GM12878 (cell line): ENCODE results near the gene LYRM4.

Experiments used
- BACH1 ChIP-seq: fragments of 450-650 bp; IDR thresholded peaks from 2 replicates; pipeline ENCODE4 v1.6.1; 2017; ENCODE audit warnings: mild to moderate bottlenecking, borderline replicate concordance
- CTCF ChIP-seq, 3 experiments: IDR thresholded peaks in 2 of 3; conservative IDR thresholded peaks in 1 of 3; 2 replicates each; pipeline ENCODE4 v1.5.1; 2011; ENCODE audit warnings: low read depth in 3 of 3, low read length in 3 of 3, mild to moderate bottlenecking in 3 of 3, control low read depth in 2 of 3, moderate library complexity in 2 of 3, inconsistent platforms in 1 of 3, mixed read lengths in 1 of 3; ENCODE audit not compliant: control insufficient read depth in 2 of 3, insufficient read depth in 1 of 3; ENCODE audit errors: extremely low read depth in 1 of 3
- GABPA ChIP-seq: IDR thresholded peaks from 2 replicates; pipeline ENCODE4 v1.6.1; 2014; ENCODE audit warnings: antibody characterized with exemption, low read depth, mild to moderate bottlenecking, inconsistent platforms
- NFIC ChIP-seq: IDR thresholded peaks from 2 replicates; pipeline ENCODE4 v1.6.1; 2012; ENCODE audit warnings: low read depth, mild to moderate bottlenecking, inconsistent platforms, low read length, moderate library complexity
- POLR2A ChIP-seq: IDR thresholded peaks from 2 replicates; pipeline ENCODE4 v1.6.1; 2011; ENCODE audit warnings: low read depth, mild to moderate bottlenecking, low read length
- POLR2AphosphoS5 ChIP-seq: IDR thresholded peaks from 2 replicates; pipeline ENCODE4 v1.6.1; 2011; ENCODE audit warnings: mild to moderate bottlenecking, low read length, inconsistent platforms
- RBBP5 ChIP-seq: fragments of 200-600 bp; sonication (generic); conservative IDR thresholded peaks from 2 replicates; pipeline ENCODE4 v1.6.1; 2016
- TCF7 ChIP-seq: IDR thresholded peaks from 2 replicates; pipeline ENCODE4 v1.6.1; 2014; ENCODE audit warnings: antibody characterized with exemption, borderline replicate concordance
- YY1 ChIP-seq: IDR thresholded peaks from 2 replicates; pipeline ENCODE4 v1.6.1; 2011; ENCODE audit warnings: low read depth, mild to moderate bottlenecking, low read length
- TF ChIP-seq, protein P1 (sequence below): IDR thresholded peaks from 2 replicates; pipeline ENCODE4 v1.6.1; 2011; ENCODE audit warnings: low read depth, low read length, improper control_type of control experiment, borderline replicate concordance
- TF ChIP-seq, protein P2 (sequence below): IDR thresholded peaks from 2 replicates; pipeline ENCODE4 v1.6.1; 2012; ENCODE audit warnings: mild to moderate bottlenecking, low read depth, low read length

- no peak for TF ChIP-seq NFIC
- no peak for TF ChIP-seq CTCF (IDR thresholded peaks at IDR 0.05 in 2 of 3, conservative IDR thresholded peaks at IDR 0.05 in 1 of 3; ENCODE audit: control insufficient read depth in 2 of 3, extremely low read depth in 1 of 3, insufficient read depth in 1 of 3, low read depth in 3 of 3, low read length in 3 of 3)
- TF ChIP-seq POLR2AphosphoS5, result no peak
- TF ChIP-seq, protein P1, sequence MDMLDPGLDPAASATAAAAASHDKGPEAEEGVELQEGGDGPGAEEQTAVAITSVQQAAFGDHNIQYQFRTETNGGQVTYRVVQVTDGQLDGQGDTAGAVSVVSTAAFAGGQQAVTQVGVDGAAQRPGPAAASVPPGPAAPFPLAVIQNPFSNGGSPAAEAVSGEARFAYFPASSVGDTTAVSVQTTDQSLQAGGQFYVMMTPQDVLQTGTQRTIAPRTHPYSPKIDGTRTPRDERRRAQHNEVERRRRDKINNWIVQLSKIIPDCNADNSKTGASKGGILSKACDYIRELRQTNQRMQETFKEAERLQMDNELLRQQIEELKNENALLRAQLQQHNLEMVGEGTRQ, result no peak
- no peak for TF ChIP-seq POLR2A
- TF ChIP-seq, protein P2, sequence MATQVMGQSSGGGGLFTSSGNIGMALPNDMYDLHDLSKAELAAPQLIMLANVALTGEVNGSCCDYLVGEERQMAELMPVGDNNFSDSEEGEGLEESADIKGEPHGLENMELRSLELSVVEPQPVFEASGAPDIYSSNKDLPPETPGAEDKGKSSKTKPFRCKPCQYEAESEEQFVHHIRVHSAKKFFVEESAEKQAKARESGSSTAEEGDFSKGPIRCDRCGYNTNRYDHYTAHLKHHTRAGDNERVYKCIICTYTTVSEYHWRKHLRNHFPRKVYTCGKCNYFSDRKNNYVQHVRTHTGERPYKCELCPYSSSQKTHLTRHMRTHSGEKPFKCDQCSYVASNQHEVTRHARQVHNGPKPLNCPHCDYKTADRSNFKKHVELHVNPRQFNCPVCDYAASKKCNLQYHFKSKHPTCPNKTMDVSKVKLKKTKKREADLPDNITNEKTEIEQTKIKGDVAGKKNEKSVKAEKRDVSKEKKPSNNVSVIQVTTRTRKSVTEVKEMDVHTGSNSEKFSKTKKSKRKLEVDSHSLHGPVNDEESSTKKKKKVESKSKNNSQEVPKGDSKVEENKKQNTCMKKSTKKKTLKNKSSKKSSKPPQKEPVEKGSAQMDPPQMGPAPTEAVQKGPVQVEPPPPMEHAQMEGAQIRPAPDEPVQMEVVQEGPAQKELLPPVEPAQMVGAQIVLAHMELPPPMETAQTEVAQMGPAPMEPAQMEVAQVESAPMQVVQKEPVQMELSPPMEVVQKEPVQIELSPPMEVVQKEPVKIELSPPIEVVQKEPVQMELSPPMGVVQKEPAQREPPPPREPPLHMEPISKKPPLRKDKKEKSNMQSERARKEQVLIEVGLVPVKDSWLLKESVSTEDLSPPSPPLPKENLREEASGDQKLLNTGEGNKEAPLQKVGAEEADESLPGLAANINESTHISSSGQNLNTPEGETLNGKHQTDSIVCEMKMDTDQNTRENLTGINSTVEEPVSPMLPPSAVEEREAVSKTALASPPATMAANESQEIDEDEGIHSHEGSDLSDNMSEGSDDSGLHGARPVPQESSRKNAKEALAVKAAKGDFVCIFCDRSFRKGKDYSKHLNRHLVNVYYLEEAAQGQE, result no peak
- no peak for TF ChIP-seq BACH1
- TF ChIP-seq TCF7, result no peak
- TF ChIP-seq GABPA, result no peak
- no peak for TF ChIP-seq YY1
- TF ChIP-seq RBBP5, result no peak
Observed at GRCh38 chr6:5188646-5189045, 72.1 kb downstream of the LYRM4 start.
